HEK293T (cell line): ENCODE data around the gene DOC2A.

Experiments used
- ARNT ChIP-seq: fragments of 450-650 bp; IDR thresholded peaks from 2 replicates; pipeline ENCODE4 v1.6.1; 2017; ENCODE audit warnings: mild to moderate bottlenecking
- BHLHE40 ChIP-seq: fragments of 450-650 bp; IDR thresholded peaks from 2 replicates; pipeline ENCODE4 v1.6.1; 2016; ENCODE audit warnings: mild to moderate bottlenecking, moderate library complexity, borderline replicate concordance
- CTBP1 ChIP-seq: fragments of 450-650 bp; IDR thresholded peaks from 2 replicates; pipeline ENCODE4 v1.6.1; 2016; ENCODE audit warnings: borderline replicate concordance
- ELF4 ChIP-seq: fragments of 450-650 bp; IDR thresholded peaks from 2 replicates; pipeline ENCODE4 v1.6.1; 2017; ENCODE audit warnings: antibody characterized with exemption
- FOXA1 ChIP-seq: fragments of 450-650 bp; IDR thresholded peaks from 2 replicates; pipeline ENCODE4 v1.6.1; 2016; ENCODE audit warnings: mild to moderate bottlenecking
- FOXK2 ChIP-seq: fragments of 450-650 bp; IDR thresholded peaks from 2 replicates; pipeline ENCODE4 v1.6.1; 2016; ENCODE audit warnings: mild to moderate bottlenecking
- FOXM1 ChIP-seq: fragments of 450-650 bp; IDR thresholded peaks from 2 replicates; pipeline ENCODE4 v1.6.1; 2017; ENCODE audit warnings: mild to moderate bottlenecking, borderline replicate concordance
- HDGF ChIP-seq: fragments of 450-650 bp; IDR thresholded peaks from 2 replicates; pipeline ENCODE4 v1.6.1; 2017; ENCODE audit warnings: antibody characterized with exemption, borderline replicate concordance
- LEF1 ChIP-seq: fragments of 450-650 bp; IDR thresholded peaks from 2 replicates; pipeline ENCODE4 v1.6.1; 2017; ENCODE audit warnings: mild to moderate bottlenecking, borderline replicate concordance
- NFRKB ChIP-seq: fragments of 450-650 bp; IDR thresholded peaks from 2 replicates; pipeline ENCODE4 v1.6.1; 2016; ENCODE audit warnings: mild to moderate bottlenecking, moderate library complexity
- SP1 ChIP-seq: fragments of 450-650 bp; IDR thresholded peaks from 2 replicates; pipeline ENCODE4 v1.6.1; 2017
- SUZ12 ChIP-seq: fragments of 450-650 bp; IDR thresholded peaks from 2 replicates; pipeline ENCODE4 v1.6.1; 2016; ENCODE audit warnings: mild to moderate bottlenecking
- TARDBP ChIP-seq: fragments of 450-650 bp; IDR thresholded peaks from 2 replicates; pipeline ENCODE4 v1.6.1; 2016
- TF ChIP-seq, protein P1 (sequence below): fragments of 450-650 bp; IDR thresholded peaks from 2 replicates; pipeline ENCODE4 v1.6.1; 2016

DNA sequence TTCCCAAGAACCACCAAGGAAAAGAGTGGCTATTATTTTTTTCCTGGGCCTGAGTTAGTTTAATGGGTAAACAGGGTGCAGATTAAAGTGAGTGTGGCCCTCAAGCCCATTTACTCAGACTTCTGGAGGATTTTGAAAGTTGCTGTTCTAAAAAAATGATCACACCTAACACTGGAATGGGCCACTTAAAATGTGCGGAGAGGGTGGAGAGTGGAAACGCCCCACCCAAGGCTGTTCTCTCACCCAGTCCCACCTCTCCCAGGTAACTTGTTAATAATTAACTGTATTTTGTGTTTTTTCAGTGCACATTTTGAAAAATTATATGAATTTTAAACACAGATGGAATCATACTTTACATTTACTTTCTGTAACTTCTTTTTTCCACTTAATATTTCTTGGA, 20.8 kb downstream of the DOC2A start:
- TF ChIP-seq ELF4 (no peak), CTBP1 (no peak), BHLHE40 (no peak), SP1 (no peak), FOXA1 (no peak), ARNT (no peak), FOXK2 (no peak), HDGF (no peak), NFRKB (no peak), SUZ12 (no peak), LEF1 (no peak), FOXM1 (no peak), TARDBP (no peak)
- TF ChIP-seq, protein P1, sequence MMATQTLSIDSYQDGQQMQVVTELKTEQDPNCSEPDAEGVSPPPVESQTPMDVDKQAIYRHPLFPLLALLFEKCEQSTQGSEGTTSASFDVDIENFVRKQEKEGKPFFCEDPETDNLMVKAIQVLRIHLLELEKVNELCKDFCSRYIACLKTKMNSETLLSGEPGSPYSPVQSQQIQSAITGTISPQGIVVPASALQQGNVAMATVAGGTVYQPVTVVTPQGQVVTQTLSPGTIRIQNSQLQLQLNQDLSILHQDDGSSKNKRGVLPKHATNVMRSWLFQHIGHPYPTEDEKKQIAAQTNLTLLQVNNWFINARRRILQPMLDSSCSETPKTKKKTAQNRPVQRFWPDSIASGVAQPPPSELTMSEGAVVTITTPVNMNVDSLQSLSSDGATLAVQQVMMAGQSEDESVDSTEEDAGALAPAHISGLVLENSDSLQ, result no peak
